ENCODE measurements around the gene GALNT4.

The GALNT4 gene

GRCh38 chr12:89479982-89480381 is 44.6 kb downstream of the GALNT4 start:
- FAIRE-seq, result no peak
- TF ChIP-seq POU2F2 (IDR thresholded peaks at IDR 0.05; ENCODE audit: low read depth, low read length) (no peak), POLR2AphosphoS5 (IDR thresholded peaks at IDR 0.05; ENCODE audit: low read depth, low read length) (no peak), SPI1 (IDR thresholded peaks at IDR 0.05; ENCODE audit: low read depth, low read length) (no peak), PAX5 (IDR thresholded peaks at IDR 0.05; ENCODE audit: insufficient read depth, low read length, severe bottlenecking) (no peak), TAF1 (IDR thresholded peaks at IDR 0.05; ENCODE audit: low read depth, low read length) (no peak), POLR2A (IDR thresholded peaks at IDR 0.05; ENCODE audit: low read depth, low read length) (no peak)
- DNase-seq (ENCODE audit: insufficient read length, low spot score), result no peak

- TF ChIP-seq PAX5 (IDR thresholded peaks at IDR 0.05; ENCODE audit: insufficient read depth, low read length, severe bottlenecking) (no peak), TAF1 (IDR thresholded peaks at IDR 0.05; ENCODE audit: low read depth, low read length) (no peak), SPI1 (IDR thresholded peaks at IDR 0.05; ENCODE audit: low read depth, low read length) (no peak), POU2F2 (IDR thresholded peaks at IDR 0.05; ENCODE audit: low read depth, low read length) (no peak), POLR2AphosphoS5 (IDR thresholded peaks at IDR 0.05; ENCODE audit: low read depth, low read length) (no peak), POLR2A (IDR thresholded peaks at IDR 0.05; ENCODE audit: low read depth, low read length) (no peak)
- FAIRE-seq, result no peak
- DNase-seq (ENCODE audit: insufficient read length, low spot score), result no peak
These were observed 46.8 kb downstream of the GALNT4 start for GRCh38 chr12:89477633-89478279.

GRCh38 chr12:89476904-89477595 is 47.5 kb downstream of the GALNT4 start:
- DNase-seq (ENCODE audit: insufficient read length, low spot score) (no peak), FAIRE-seq (no peak)
- TF ChIP-seq PAX5 (IDR thresholded peaks at IDR 0.05; ENCODE audit: insufficient read depth, low read length, severe bottlenecking) (no peak), POU2F2 (IDR thresholded peaks at IDR 0.05; ENCODE audit: low read depth, low read length) (no peak), SPI1 (IDR thresholded peaks at IDR 0.05; ENCODE audit: low read depth, low read length) (no peak), TAF1 (IDR thresholded peaks at IDR 0.05; ENCODE audit: low read depth, low read length) (no peak), POLR2A (IDR thresholded peaks at IDR 0.05; ENCODE audit: low read depth, low read length) (no peak), POLR2AphosphoS5 (IDR thresholded peaks at IDR 0.05; ENCODE audit: low read depth, low read length) (no peak)

- FAIRE-seq, result no peak
- TF ChIP-seq POU2F2 (IDR thresholded peaks at IDR 0.05; ENCODE audit: low read depth, low read length), result no peak
- DNase-seq (ENCODE audit: insufficient read length, low spot score), result no peak
These were observed 48.4 kb downstream of the GALNT4 start for GRCh38 chr12:89476232-89476631.

- FAIRE-seq, result no peak
- TF ChIP-seq TAF1 (IDR thresholded peaks at IDR 0.05; ENCODE audit: low read depth, low read length), result no peak
- TF ChIP-seq POU2F2 (IDR thresholded peaks at IDR 0.05; ENCODE audit: low read depth, low read length), result 0 out of 2 replicates have a peak, but pooled peaks have one; percentile 30
- TF ChIP-seq POLR2A (IDR thresholded peaks at IDR 0.05; ENCODE audit: low read depth, low read length), result no peak
- TF ChIP-seq SPI1 (IDR thresholded peaks at IDR 0.05; ENCODE audit: low read depth, low read length), result no peak
These were observed 49.2 kb downstream of the GALNT4 start for GRCh38 chr12:89475203-89475990.

GRCh38 chr12:89474615-89475014 is 50.0 kb downstream of the GALNT4 start:
- TF ChIP-seq POLR2A (IDR thresholded peaks at IDR 0.05; ENCODE audit: low read depth, low read length) (no peak), TAF1 (IDR thresholded peaks at IDR 0.05; ENCODE audit: low read depth, low read length) (no peak), SPI1 (IDR thresholded peaks at IDR 0.05; ENCODE audit: low read depth, low read length) (no peak), POLR2AphosphoS5 (IDR thresholded peaks at IDR 0.05; ENCODE audit: low read depth, low read length) (no peak), POU2F2 (IDR thresholded peaks at IDR 0.05; ENCODE audit: low read depth, low read length) (no peak), PAX5 (IDR thresholded peaks at IDR 0.05; ENCODE audit: insufficient read depth, low read length, severe bottlenecking) (no peak)
- DNase-seq (ENCODE audit: insufficient read length, low spot score) (no peak), FAIRE-seq (no peak)

More at GRCh38 chr12:89475203-89475990, 49.2 kb downstream of the GALNT4 start:
- no peak for DNase-seq (ENCODE audit: insufficient read length, low spot score)
